ENCODE results near the gene WHRN. TPM values are rescaled to one million over a fixed set of nuclear protein-coding genes. Genes with fewer than 3 reads are reported as not detected.
A peak's percentile ranks its signal among the peaks of the same experiment; 100 is the strongest.

Gene WHRN
- total and polyA plus RNA-seq, 2 donors (not counting 1 experiment from before 2014, with no cell fraction given) = 19.4 to 95.7 TPM

DNA sequence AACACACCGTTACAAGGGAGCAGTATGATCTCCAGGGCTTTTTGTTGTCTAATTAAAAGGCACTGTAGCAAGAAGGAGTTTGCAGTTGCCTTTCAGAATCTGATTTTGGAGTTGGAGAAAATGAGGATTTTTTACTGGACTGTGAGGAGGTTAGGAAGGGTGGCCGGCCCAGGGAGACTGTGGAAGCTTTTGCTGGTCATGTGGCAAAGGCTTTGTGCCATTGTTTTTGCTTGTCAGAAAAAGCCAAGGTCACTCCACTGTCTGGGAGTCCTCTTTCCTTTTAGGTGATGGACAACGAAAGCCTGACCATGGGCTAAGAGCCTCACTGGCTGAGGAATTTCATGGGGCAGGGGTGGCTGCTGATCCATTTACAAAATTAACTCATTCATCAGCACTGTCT lies 10.3 kb upstream of the WHRN start:
- ChIA-PET POLR2A (no interaction called here), CTCF (interaction anchor here (1.1 to 1.4 kb wide), 2 partner anchors 77 to 110 kb away, joined by 3 to 4 read pairs; no protein-coding TSS in a partner anchor)
- H3K9me3 Mint-ChIP-seq (ENCODE audit: insufficient read depth) = no peaks in the 10 kb centered on the region

DNA sequence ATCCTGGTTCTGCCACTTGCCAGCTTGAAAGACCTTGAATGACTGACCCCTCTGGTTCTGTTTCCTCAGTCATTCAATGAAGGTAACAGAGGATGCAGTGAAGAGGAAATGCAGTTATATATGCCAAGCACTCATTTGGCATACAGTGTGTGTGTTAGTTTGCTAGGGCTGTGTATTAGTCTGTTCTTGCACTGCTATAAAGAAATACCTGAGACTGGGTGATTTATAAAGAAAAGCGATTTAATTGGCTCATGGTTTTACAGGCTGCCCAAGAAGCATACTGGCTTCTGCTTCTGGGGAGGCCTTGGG lies 8.6 kb upstream of the WHRN start:
- Mint-ChIP-seq H3K4me1 (peaks cover 22% of the 10 kb centered on the region), H3K4me3 (no peak overlapping the region), H3K27me3 (peaks cover 27% of the 10 kb centered on the region), H3K9me3 (ENCODE audit: insufficient read depth) (no peaks in the 10 kb centered on the region), H3K27ac (no peak overlapping the region)
- peaks cover 18% of the 10 kb centered on the region in 2 donors for H3K4me1 ChIP-seq (ENCODE audit: control insufficient read depth in 2 of 2, insufficient read depth in 2 of 2, low read length in 2 of 2)
- H3K4me3 ChIP-seq (ENCODE audit: control extremely low read depth in 1 of 5, extremely low read depth in 1 of 5, insufficient read depth in 1 of 5, low read depth in 2 of 5, low read length in 4 of 5) = no peak overlapping the region
- TF ChIP-seq EZH2 (IDR thresholded peaks at IDR 0.05; ENCODE audit: borderline replicate concordance, insufficient read depth, low read depth, low read length, poor library complexity, severe bottlenecking) = no peak
- TF ChIP-seq, protein P1, sequence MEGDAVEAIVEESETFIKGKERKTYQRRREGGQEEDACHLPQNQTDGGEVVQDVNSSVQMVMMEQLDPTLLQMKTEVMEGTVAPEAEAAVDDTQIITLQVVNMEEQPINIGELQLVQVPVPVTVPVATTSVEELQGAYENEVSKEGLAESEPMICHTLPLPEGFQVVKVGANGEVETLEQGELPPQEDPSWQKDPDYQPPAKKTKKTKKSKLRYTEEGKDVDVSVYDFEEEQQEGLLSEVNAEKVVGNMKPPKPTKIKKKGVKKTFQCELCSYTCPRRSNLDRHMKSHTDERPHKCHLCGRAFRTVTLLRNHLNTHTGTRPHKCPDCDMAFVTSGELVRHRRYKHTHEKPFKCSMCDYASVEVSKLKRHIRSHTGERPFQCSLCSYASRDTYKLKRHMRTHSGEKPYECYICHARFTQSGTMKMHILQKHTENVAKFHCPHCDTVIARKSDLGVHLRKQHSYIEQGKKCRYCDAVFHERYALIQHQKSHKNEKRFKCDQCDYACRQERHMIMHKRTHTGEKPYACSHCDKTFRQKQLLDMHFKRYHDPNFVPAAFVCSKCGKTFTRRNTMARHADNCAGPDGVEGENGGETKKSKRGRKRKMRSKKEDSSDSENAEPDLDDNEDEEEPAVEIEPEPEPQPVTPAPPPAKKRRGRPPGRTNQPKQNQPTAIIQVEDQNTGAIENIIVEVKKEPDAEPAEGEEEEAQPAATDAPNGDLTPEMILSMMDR (IDR thresholded peaks at IDR 0.05) = no peak
- WGBS (ENCODE audit: insufficient coverage) = 90% methylated on average over 1 of the region's 1 CpG
- H3K4me2 ChIP-seq (replicated peaks; ENCODE audit: low read depth, low read length, poor library complexity, severe bottlenecking) = peak overlapping the region; percentile 6
- intact Hi-C loops (cut with micrococcal nuclease) = no loop called here
- no peaks in the 10 kb centered on the region for H4K20me1 ChIP-seq (ENCODE audit: control insufficient read depth, insufficient read depth, low read length, poor library complexity, severe bottlenecking)
- H3K27me3 ChIP-seq (replicated peaks in 1 of 4; ENCODE audit: control extremely low read depth in 1 of 4, control insufficient read depth in 3 of 4, insufficient read depth in 4 of 4, low read length in 3 of 4) = peaks cover 0 to 5% (median 3%) of the 10 kb centered on the region in 4 experiments
- POLR2A ChIA-PET = no interaction called here
- H3K9me3 ChIP-seq (ENCODE audit: control extremely low read depth in 1 of 3, control insufficient read depth in 2 of 3, insufficient read depth in 1 of 3, low read length in 2 of 3) = no peaks in the 10 kb centered on the region
- H3K36me3 ChIP-seq (replicated peaks in 1 of 2; ENCODE audit: control extremely low read depth in 1 of 2, control insufficient read depth in 1 of 2, extremely low read depth in 1 of 2, insufficient read depth in 2 of 2, low read length in 1 of 2) = no peaks in the 10 kb centered on the region
- H2AFZ ChIP-seq (ENCODE audit: insufficient read depth, low read depth, low read length, poor library complexity, severe bottlenecking) = no peak overlapping the region
- H3K79me2 ChIP-seq (ENCODE audit: control insufficient read depth, insufficient read depth, low read length) = no peaks in the 10 kb centered on the region
- CTCF ChIA-PET = interaction anchor here (1.2 kb wide), 1 partner anchor 79 kb away, joined by 4 read pairs; no protein-coding TSS in a partner anchor
- DNase-seq = no peak
- H3K9ac ChIP-seq (ENCODE audit: low read length) = no peak overlapping the region
- ATAC-seq (ENCODE audit: low read depth) = no peak
- H3K27ac ChIP-seq (ENCODE audit: low read length in 2 of 2) = no peak overlapping the region

More for the DNA sequence above, 10.3 kb upstream of the WHRN start:
- Histone ChIP-seq H4K20me1 (ENCODE audit: control insufficient read depth, insufficient read depth, low read length, poor library complexity, severe bottlenecking) (no peaks in the 10 kb centered on the region), H3K4me1 (ENCODE audit: control insufficient read depth in 2 of 2, insufficient read depth in 2 of 2, low read length in 2 of 2) (peaks cover 18% of the 10 kb centered on the region in 2 donors), H3K4me3 (ENCODE audit: control extremely low read depth in 1 of 5, extremely low read depth in 1 of 5, insufficient read depth in 1 of 5, low read depth in 2 of 5, low read length in 4 of 5) (no peak overlapping the region), H3K9ac (ENCODE audit: low read length) (no peak overlapping the region), H2AFZ (ENCODE audit: insufficient read depth, low read depth, low read length, poor library complexity, severe bottlenecking) (no peak overlapping the region), H3K4me2 (replicated peaks; ENCODE audit: low read depth, low read length, poor library complexity, severe bottlenecking) (no peak overlapping the region), H3K79me2 (ENCODE audit: control insufficient read depth, insufficient read depth, low read length) (no peaks in the 10 kb centered on the region), H3K9me3 (ENCODE audit: control extremely low read depth in 1 of 3, control insufficient read depth in 2 of 3, insufficient read depth in 1 of 3, low read length in 2 of 3) (no peaks in the 10 kb centered on the region), H3K36me3 (replicated peaks in 1 of 2; ENCODE audit: control extremely low read depth in 1 of 2, control insufficient read depth in 1 of 2, extremely low read depth in 1 of 2, insufficient read depth in 2 of 2, low read length in 1 of 2) (no peaks in the 10 kb centered on the region), H3K27me3 (replicated peaks in 1 of 4; ENCODE audit: control extremely low read depth in 1 of 4, control insufficient read depth in 3 of 4, insufficient read depth in 4 of 4, low read length in 3 of 4) (peaks cover 0 to 3% (median under 1%) of the 10 kb centered on the region in 4 experiments), H3K27ac (ENCODE audit: low read length in 2 of 2) (no peak overlapping the region)
- Mint-ChIP-seq H3K4me1 (peaks cover 22% of the 10 kb centered on the region), H3K27ac (no peak overlapping the region), H3K4me3 (no peak overlapping the region), H3K27me3 (peaks cover 12% of the 10 kb centered on the region)
- intact Hi-C loops (cut with micrococcal nuclease) = no loop called here
- WGBS (ENCODE audit: insufficient coverage) = 90% methylated on average over 1 of the region's 3 CpGs
- DNase-seq (no peak), ATAC-seq (ENCODE audit: low read depth) (no peak)
- no peak for TF ChIP-seq EZH2 (IDR thresholded peaks at IDR 0.05; ENCODE audit: borderline replicate concordance, insufficient read depth, low read depth, low read length, poor library complexity, severe bottlenecking)
- TF ChIP-seq, protein P1 (IDR thresholded peaks at IDR 0.05) = no peak
